HL-60 (cell line): Measurements from ENCODE around the gene MICAL2.

ENCODE experiments used
- DNase-seq, 2 experiments: peaks; one replicate each; pipeline ENCODE4 v3.0.0-alpha.2; 2010 to 2020; ENCODE audit warnings: low read depth in 1 of 2, low spot score in 1 of 2
- H3K27ac ChIP-seq: fragments of 250-450 bp; sonication (Bioruptor Pico); replicated peaks from 2 replicates; pipeline ENCODE4 v1.5.1; 2020; ENCODE audit warnings: mild to moderate bottlenecking, moderate library complexity
- H3K27me3 ChIP-seq: fragments of 250-450 bp; sonication (Bioruptor Pico); 2 replicates; pipeline ENCODE4 v1.5.1; 2021; ENCODE audit warnings: mild to moderate bottlenecking, moderate library complexity; ENCODE audit not compliant: insufficient read depth, poor library complexity, severe bottlenecking
- H3K4me3 ChIP-seq: replicated peaks from 2 replicates; pipeline ENCODE4 v1.5.1; 2011; ENCODE audit warnings: mild to moderate bottlenecking, control low read depth, low read length; ENCODE audit not compliant: insufficient read depth
- CTCF ChIP-seq: IDR thresholded peaks from one replicate; pipeline ENCODE4 v1.5.1; 2011; ENCODE audit warnings: low read length, control low read depth, inconsistent platforms; ENCODE audit not compliant: insufficient read depth
- GABPA ChIP-seq: IDR thresholded peaks from 2 replicates; pipeline ENCODE4 v1.6.1; 2012; ENCODE audit warnings: low read depth
- POLR2AphosphoS5 ChIP-seq: IDR thresholded peaks from 2 replicates; pipeline ENCODE4 v1.6.1; 2012; ENCODE audit warnings: low read depth
- REST ChIP-seq: IDR thresholded peaks from 2 replicates; pipeline ENCODE4 v1.6.1; 2012; ENCODE audit warnings: low read depth; ENCODE audit not compliant: insufficient replicate concordance
- SPI1 ChIP-seq: IDR thresholded peaks from 2 replicates; pipeline ENCODE4 v1.6.1; 2012; ENCODE audit warnings: low read depth, mild to moderate bottlenecking, borderline replicate concordance

The MICAL2 gene

DNA sequence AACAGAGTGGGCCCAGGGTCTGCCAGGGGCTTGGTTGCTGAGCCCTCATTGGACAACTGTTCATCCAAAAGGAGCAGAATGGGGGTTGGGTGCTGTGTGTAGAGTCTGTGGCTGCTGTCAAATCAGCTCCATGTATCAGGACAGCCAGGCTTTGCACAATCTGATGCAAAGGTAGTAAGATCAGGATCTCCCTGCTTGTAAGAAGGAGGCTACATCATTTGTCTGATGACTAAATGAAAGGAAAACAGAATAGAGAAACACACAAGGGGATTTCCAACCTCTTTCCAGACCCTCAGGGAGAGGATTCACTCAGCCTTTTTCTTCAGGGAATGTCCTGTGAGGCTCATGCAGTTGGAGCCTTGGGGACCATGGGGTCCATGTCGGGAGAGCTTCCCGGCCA is 7.2 kb downstream of the MICAL2 start:
- Histone ChIP-seq H3K27me3 (no peaks in the 10 kb centered on the region), H3K27ac (no peak overlapping the region), H3K4me3 (no peak overlapping the region)
- no peak for DNase-seq
- no peak for TF ChIP-seq CTCF
- no peak for TF ChIP-seq REST
- TF ChIP-seq GABPA = no peak
- TF ChIP-seq SPI1 = no peak
- no peak for TF ChIP-seq POLR2AphosphoS5

- TF ChIP-seq POLR2AphosphoS5 (no peak), SPI1 (peak; percentile 76; the same call in 1 of the 2 replicates), REST (no peak)
- no peaks in the 10 kb centered on the region for H3K27me3 ChIP-seq
- no peak overlapping the region; the same call in 1 of the 2 replicates for H3K27ac ChIP-seq
- H3K4me3 ChIP-seq = no peak overlapping the region
- peak; percentile 22 to 53 for DNase-seq
Observed at GRCh38 chr11:12118949-12119348, 8.6 kb downstream of the MICAL2 start.

DNA sequence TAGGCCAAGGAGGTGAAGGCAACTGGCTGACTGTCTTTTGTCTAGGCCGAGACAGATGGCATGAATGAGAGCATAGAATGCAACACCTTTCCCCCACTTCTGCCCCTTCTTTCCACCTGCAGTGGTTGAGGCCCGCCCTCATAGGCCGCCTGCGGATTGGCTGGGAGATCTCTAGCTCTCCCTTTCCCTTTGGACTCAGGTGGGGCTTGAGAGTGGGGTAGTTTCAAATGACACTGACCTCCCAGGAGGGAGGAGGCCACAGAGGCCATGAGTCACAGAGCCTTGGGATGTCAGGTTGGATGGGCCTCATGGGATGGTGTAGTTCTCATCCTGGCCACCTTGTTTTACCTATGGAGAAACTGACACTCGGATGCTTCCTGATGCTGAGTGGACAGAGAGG is 9.1 kb downstream of the MICAL2 start:
- no peak overlapping the region; the same call in 1 of the 2 replicates for H3K27ac ChIP-seq
- no peaks in the 10 kb centered on the region for H3K27me3 ChIP-seq
- no peak for TF ChIP-seq SPI1
- TF ChIP-seq GABPA = no peak
- no peak for TF ChIP-seq POLR2AphosphoS5
- no peak for TF ChIP-seq CTCF
- no peak for TF ChIP-seq REST
- no peak overlapping the region for H3K4me3 ChIP-seq
- DNase-seq = no peak
